AG09319 (cell line): ENCODE results near the gene SOCS6.

Experiments used
- DNase-seq: peaks from one replicate; pipeline ENCODE4 v3.0.0-alpha.2; 2010; ENCODE audit warnings: low read depth; ENCODE audit errors: extremely low read depth
- CTCF ChIP-seq: IDR thresholded peaks from 2 replicates; pipeline ENCODE4 v1.5.1; 2011; ENCODE audit warnings: low read depth, mild to moderate bottlenecking, inconsistent platforms, low read length, moderate library complexity

The SOCS6 gene

GRCh38 chr18:70310560-70311320, 21.9 kb downstream of the SOCS6 start:
- no peak for TF ChIP-seq CTCF
- no peak for DNase-seq

GRCh38 chr18:70311726-70312125, 22.9 kb downstream of the SOCS6 start:
- no peak for DNase-seq
- TF ChIP-seq CTCF, result no peak

GRCh38 chr18:70313640-70314039, 24.8 kb downstream of the SOCS6 start:
- DNase-seq, result no peak
- TF ChIP-seq CTCF, result no peak

- no peak for TF ChIP-seq CTCF
- DNase-seq, result no peak
These were observed 25.4 kb downstream of the SOCS6 start for GRCh38 chr18:70314151-70314782.

GRCh38 chr18:70319187-70319586, 30.3 kb downstream of the SOCS6 start:
- no peak for DNase-seq
- no peak for TF ChIP-seq CTCF

GRCh38 chr18:70321616-70322015, 32.8 kb downstream of the SOCS6 start:
- no peak for TF ChIP-seq CTCF
- DNase-seq, result no peak

- DNase-seq, result no peak
- TF ChIP-seq CTCF, result no peak
These were observed 33.5 kb downstream of the SOCS6 start for GRCh38 chr18:70322385-70322784.
